CD4-positive, alpha-beta T cell treated with Interleukin-4 for 1 hour (primary cell): Measurements from ENCODE around the gene HEY2.
A peak's percentile ranks its signal among the peaks of the same experiment; 100 is the strongest.
"Not testable (repeated sequence)": the region's sequence is repeated elsewhere in the genome, so short reads cannot be mapped to it uniquely, and the experiment has no call there.

ENCODE experiments used
- DNase-seq, 2 donors: peaks; one replicate each; pipeline ENCODE4 v3.0.0-alpha.2; 2020 to 2022

Gene HEY2

DNA sequence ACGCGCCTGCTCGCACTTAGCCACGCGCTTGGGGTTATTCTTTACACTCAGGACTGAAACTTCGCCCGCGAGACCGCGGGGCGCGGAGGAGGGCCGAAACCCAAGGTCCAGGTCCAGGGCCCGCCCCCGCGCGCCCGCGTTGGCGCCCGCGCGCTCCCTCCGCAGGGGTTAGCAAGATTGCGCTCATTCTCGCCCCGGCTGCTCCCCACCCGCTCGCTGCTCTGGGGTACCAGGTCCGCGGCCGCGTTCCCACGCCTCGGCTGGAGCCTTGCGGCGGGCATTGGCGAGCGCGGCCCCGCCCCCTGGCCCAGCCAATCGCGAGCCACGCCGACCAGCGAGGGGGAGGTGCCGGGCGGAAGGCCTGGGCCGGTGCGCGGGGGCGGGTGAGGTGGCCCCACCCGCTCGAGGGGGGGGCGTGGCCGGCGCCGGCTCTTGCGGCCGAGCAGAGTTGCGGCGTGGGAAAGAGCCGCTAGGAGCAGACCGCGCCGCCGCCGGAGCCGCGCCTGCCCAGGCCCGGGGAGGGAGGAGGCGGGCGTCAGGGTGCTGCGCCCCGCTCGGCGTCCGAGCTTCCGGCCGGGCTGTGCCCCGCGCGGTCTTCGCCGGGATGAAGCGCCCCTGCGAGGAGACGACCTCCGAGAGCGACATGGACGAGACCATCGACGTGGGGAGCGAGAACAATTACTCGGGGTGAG is at the start of gene HEY2:
TSS of gene HEY2 (plus strand) at position 460 of the 692 bp plus-strand sequence. CDS start at position 605, 145 bp downstream.
- peak; percentile 85 to 86 for DNase-seq

- DNase-seq: no peak
These were observed 48.7 kb upstream of the HEY2 start for GRCh38 chr6:125700581-125701353.

- DNase-seq: no peak
These were observed 48.1 kb upstream of the HEY2 start for GRCh38 chr6:125701354-125701668.

DNA sequence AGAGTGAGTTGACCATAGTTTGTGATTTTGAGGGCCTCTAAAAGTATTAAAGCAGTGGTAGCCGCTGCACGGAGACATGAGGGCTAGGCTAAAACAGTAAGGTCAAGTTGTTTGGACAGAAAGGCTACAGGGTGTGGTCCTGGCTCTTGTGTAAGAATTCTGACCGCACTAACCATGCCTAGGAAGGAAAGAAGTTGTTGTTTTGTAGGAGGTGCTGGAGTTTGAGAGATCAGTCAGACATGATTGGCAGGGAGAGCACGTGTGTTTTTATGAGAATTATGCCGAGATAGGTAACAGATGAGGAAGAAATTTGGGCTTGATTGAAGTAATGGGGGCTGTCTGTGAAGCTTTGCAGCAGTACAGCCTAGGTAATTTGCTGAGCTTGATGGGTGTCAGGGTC is 45.5 kb upstream of the HEY2 start:
- not testable (repeated sequence) for DNase-seq

DNA sequence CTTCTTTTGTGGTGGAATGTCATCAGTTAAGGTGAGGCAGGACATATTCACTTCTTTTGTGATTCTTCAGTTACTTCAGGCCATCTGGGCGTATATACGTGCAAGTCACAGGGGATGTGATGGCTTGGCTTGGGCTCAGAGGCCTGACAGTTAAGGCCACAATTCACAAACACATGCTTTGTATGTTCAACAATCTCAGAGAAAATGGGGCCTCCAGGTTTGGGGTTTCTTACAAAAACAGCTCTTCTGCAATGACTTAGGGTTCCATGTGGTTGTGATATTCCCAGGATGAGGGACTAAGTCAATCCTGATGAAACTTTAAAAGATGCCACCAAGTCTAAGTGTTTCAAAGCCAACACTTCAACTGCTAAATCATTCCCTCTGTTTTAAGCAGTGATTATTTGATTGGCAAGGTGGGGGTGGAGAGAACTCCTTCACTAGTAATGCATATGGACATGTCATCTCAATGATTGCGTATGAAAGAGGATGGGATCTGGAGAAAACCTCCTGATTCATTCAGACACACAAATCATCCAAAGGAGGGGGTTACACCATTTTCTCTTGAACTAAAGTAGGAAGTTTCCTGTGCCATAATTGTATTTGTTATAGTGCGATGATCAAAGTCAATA is 41.7 kb upstream of the HEY2 start:
- DNase-seq: no peak

DNA sequence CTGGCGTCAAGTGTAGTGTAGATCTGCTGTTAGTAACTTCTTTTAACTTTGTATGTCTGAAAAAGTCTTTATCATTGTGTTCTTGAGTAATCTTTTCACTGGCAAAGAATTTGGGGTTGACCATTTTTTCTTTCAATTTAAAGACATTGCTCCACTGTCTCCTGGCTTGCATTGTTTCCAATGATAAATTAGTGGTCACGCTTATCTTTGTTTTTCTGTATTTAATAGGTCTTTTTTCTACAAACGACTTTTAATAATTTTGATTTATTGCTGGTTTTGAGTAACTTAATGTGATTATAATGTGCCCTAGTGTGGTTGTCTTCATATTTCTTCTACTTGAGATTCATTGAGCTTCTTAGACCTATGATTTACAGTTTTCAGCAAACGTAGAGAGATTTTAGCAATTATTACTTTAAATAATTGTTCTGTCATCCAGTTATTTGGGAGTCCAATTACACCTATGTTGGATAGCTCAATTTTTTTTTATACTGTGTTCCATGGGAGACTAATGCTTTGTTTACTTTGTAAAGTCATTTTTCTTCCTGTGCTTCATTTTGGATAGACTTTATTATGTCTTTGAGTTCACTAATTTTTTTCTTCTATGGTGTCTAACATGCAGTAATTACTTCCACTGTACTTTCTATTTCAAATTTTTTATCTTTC is 38.3 kb upstream of the HEY2 start:
- no peak for DNase-seq

DNA sequence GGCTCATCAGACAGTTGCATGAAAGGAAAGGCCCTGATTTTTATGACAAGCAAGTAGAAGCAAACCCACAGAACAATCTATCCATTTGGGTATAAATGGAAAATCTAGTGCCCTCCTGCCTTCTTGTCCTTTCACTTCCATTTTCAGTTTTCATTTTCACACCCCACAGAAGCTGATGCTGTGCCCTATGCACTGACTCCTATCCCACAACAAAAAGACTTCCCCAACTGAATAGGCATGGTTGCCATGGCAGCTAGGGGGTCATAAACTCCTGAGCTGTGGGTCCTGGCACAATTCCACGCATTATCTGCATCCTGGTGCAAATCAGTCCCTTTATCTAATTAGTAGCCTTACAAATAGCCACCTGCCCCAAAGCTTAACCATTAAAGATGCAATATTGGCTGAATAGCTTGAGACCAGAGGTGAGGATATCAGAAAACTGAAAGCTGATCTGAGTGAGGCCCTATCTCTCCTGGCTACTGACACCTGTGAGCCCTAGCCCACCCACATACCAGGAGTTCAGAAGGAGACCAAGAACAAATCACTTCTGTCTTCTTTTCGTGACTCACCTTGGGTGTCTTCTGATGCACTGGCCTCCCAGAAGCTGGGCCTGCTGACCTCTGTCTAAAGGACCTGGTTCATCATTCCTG is 34.9 kb upstream of the HEY2 start:
- no peak for DNase-seq

DNA sequence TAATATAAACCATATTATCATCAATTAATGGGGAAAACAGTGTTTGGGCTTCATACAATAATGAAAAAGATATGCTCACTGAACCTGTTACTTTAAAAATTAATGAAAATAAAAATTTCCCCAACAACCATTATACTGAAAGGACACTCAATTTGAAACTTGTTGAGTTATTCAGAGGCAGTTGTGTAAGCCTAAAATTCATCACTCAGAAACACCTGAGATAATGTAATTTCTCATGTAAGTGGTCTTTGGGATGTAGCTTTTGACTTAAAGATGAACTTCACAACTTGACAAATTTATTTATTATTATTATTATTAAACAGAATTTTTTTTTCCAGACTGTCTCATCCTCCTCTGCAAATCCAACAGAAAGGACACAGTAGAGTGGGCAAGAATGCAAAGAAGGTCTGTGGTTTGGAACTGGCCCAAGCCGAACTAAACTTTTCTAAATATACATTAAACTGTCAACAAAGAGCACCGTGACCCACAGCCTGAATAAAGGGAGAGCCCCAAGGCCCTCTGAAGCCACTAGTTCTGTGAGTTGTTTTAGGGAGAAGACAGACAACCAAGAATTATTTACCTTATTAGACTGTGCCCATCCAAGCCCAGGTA is 32.2 kb upstream of the HEY2 start:
- no peak for DNase-seq

DNA sequence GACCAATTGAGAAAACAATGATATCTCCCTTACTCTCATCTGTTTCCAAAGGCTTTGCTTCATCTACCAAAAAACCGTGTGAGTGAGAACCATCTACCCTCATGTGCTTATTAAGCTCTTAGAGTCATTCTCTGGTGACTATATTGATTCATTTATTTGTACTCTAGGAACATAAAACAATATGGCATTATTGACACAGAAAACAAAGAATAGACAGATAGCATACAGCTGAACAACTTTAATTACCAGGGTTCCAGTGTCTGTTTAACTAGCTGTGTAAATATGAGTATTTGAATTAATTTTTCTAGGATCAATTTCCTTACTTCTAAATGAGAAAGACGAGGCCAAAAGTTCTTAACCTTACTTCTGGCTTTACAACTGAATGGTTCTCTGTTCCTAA is 31.3 kb upstream of the HEY2 start:
- no peak for DNase-seq

- DNase-seq: no peak
These were observed 26.5 kb upstream of the HEY2 start for GRCh38 chr6:125722886-125723285.

- no peak for DNase-seq
These were observed 22.2 kb upstream of the HEY2 start for GRCh38 chr6:125727216-125727615.

GRCh38 chr6:125728739-125729138 is 20.7 kb upstream of the HEY2 start:
- no peak for DNase-seq

DNA sequence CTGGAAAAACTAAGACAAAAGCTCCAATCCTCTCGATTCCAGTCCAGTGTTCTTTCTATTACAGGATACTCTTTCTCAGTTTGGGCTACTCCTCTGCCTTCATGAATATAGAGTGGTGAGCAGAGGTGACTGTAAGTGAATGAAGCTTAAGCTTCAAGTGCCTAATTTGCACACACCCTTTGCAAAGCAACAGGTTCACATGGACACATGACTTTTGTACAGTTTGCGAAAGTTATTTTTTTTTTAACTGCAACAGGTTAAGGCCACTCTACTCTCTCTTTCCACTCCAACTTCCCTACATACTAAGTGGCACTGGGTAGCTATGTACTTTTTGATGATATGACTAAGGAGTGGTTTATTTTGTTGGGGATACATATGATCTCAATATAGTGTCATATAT is 19.4 kb upstream of the HEY2 start:
- DNase-seq: no peak

DNA sequence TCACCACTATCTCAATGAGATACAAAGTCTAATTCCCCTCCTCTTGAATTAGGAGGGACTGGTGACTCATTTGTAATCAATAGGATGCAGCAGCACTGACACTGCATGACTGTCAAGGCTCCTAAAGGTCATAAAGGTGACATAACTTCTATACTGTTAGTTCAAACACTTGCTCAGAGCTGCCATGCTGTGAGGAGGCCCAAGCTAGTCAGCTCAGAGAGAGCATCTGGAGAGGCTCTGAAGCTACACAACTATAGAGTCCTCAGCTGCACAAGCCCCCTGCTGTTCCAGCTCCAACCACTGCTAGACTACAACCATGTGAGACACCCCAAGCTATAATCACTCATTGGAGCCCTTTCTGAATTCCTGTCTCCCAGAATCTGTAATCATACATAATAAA is 17.0 kb upstream of the HEY2 start:
- DNase-seq: no peak

DNA sequence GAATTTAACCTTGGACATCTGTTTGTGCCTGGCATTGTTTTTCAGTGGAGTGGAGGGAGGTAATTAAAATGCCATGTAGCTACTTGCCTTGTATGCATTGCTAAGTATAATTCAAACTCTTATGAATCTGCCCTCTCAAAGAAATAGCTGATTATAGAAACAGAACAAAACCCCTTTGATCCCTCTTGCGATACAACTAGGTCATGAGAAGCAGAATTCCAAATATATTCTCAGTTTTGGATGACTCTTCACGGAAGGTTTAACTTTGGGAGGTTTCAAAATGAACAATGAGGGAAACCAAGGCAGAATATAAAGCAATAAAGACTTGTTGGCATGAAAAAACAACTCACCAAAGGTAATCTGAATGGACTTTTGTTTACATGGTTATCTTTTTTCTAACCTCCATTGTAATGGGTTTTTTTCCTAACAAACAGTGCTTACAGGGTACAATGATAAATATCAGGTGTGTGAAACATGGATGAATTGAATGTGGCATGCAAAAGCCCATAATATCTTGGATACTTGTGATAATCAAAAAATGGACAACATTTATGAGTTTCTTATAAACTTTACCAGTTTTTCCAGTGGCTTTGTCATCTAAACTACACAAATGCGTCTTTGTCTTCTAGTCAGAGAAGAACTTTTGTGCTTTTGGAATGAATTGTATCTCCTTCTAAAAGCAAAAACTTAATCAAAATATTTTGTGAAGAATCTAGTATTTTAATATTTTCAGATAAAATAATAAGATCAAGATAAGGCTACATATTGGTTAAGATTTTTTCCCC is 15.7 kb upstream of the HEY2 start:
- no peak for DNase-seq

- DNase-seq: no peak
These were observed 11.2 kb upstream of the HEY2 start for GRCh38 chr6:125738276-125738675.

DNA sequence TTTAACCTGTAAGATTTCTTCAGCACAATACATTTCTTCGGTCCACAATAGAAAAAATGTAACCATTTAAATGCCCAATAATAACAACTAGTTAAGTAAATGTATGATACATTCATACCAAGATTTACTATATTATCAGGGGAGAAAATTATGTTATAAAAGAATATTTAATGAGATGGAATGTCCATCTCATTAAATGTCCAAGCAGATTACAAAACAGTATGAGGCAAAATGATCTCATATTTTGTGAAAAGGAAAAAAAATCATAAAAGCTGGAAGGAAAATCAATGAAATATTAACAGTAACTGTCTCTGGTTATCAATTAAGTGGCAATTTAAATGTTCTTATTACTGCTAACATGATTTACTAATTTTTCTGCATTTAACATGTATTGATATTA is 10.1 kb upstream of the HEY2 start:
- DNase-seq: no peak

- no peak for DNase-seq
These were observed 8.1 kb upstream of the HEY2 start for GRCh38 chr6:125741336-125741735.

- no peak for DNase-seq
These were observed 7.4 kb upstream of the HEY2 start for GRCh38 chr6:125742024-125742423.

DNA sequence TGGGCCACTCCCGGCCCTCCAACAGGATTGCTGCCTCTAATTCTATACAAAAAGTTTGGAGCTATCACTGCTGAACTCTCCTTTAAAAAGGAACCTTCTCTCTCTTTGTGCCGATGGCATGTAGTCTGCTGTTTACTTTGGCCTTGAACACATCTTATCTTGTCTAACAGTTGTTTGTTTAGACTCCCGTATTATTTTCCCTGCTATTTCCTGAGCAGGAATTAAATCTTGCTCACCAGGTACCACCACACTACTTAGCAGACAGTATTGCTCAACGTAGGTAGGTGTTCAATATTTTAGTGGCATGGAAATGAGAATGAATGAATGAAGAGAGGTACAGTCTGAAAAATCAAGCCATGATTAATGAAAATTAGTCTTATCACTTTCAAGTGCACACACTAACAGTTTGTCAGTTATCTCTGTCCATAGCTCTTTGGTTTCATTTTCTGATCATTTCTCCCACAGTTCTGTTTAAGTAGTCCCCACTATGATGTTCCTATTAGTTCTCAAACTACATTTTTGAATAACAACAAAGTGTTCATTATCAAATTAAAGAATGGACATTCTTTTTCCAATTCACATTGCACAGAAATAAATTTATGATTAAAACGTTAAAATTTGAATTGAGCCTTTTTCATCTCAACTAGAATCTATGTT is 6.8 kb upstream of the HEY2 start:
- DNase-seq: no peak

- no peak for DNase-seq
These were observed 5.8 kb upstream of the HEY2 start for GRCh38 chr6:125743604-125744003.
